ENCODE measurements around the gene APOC4.

APOC4 gene

DNA sequence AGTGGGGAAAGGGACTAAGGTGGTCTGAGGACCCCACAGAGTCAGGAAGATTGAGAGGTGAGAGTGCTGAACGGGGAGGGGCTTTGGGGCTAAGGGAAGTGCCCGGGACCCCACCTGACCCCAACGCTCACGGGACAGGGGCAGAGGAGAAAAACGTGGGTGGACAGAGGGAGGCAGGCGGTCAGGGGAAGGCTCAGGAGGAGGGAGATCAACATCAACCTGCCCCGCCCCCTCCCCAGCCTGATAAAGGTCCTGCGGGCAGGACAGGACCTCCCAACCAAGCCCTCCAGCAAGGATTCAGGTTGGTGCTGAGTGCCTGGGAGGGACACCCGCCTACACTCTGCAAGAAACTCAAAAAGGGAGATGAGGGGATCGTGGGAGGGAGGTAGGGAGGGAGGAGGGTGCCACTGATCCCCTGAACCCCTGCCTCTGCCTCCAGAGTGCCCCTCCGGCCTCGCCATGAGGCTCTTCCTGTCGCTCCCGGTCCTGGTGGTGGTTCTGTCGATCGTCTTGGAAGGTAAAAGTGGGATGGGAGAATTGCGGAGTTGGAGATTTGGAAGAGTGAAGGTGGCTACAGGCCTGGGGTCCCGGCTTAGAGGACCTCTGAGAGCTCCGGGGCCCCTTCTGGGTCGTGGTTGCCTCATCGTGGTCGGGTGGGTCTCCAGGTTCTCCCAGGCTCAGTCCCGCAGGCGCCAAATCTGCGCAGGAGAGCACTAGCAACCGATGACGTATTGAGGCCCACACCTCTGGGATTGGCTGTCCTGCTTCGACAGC lies 27.4 kb upstream of the APOC4 start, which contains the start of gene APOC1:
Gene APOC1, plus strand, starts transcription at position 176 of the 774 bp plus-strand sequence. Its CDS starts 284 bp downstream, at position 460.
- peak; percentile 93 for DNase-seq

DNA sequence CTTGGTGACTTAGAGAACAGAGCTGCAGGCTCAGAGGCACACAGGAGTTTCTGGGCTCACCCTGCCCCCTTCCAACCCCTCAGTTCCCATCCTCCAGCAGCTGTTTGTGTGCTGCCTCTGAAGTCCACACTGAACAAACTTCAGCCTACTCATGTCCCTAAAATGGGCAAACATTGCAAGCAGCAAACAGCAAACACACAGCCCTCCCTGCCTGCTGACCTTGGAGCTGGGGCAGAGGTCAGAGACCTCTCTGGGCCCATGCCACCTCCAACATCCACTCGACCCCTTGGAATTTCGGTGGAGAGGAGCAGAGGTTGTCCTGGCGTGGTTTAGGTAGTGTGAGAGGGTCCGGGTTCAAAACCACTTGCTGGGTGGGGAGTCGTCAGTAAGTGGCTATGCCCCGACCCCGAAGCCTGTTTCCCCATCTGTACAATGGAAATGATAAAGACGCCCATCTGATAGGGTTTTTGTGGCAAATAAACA lies 17.8 kb upstream of the APOC4 start:
- DNase-seq, result no peak

GRCh38 chr19:44925114-44925891 lies 16.7 kb upstream of the APOC4 start:
- no peak for DNase-seq

- peak; percentile 52 for DNase-seq
Observed at GRCh38 chr19:44926245-44927077, 15.6 kb upstream of the APOC4 start.

DNA sequence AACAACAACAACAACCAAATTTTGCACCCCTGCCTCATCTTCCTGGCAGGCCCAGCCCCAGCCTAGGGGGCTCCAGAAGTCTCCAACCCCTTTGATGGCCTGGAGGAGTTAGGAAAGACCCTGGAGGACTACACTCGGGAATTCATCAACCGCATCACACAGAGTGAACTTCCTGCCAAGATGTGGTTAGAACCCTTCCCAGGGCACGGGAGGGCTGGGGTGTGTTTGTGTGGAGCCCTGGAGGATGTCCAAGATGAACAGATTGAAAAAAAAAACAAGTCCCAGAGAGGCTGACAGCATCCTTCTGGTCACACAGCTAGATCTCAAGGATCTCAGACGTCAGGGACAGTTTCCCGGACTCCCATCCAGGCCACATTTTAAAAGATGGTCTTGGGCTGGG lies 14.3 kb upstream of the APOC4 start:
- no peak for DNase-seq

- DNase-seq, result no peak
Observed at GRCh38 chr19:44930088-44930487, 11.9 kb upstream of the APOC4 start.

GRCh38 chr19:44931541-44931940 lies 10.5 kb upstream of the APOC4 start:
- DNase-seq, result no peak

DNA sequence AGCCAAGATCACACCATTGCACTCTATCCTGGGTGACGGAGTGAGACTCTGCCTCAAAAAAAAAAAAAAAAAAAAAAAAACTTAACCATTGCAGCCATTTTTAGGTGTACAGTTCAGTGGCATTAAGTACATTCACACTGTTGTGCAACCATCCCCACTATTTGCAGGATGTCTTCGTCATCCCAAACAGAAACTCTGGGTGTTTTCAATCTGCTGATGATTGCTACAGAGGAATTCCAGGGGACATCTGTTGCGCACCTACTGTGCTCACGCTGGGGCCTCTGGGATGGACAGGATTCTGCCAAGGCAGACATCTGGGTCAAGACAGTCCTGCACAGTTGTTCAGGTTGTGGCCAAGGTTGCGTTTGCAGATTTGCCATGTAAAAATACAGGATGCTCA lies 2.4 kb upstream of the APOC4 start:
- no peak for DNase-seq

GRCh38 chr19:44943801-44944249 lies 1.8 kb downstream of the APOC4 start:
- no peak for DNase-seq

GRCh38 chr19:44947041-44947581 lies 5.1 kb downstream of the APOC4 start:
- no peak for DNase-seq

GRCh38 chr19:44948237-44948636 lies 6.2 kb downstream of the APOC4 start:
- no peak for DNase-seq

DNA sequence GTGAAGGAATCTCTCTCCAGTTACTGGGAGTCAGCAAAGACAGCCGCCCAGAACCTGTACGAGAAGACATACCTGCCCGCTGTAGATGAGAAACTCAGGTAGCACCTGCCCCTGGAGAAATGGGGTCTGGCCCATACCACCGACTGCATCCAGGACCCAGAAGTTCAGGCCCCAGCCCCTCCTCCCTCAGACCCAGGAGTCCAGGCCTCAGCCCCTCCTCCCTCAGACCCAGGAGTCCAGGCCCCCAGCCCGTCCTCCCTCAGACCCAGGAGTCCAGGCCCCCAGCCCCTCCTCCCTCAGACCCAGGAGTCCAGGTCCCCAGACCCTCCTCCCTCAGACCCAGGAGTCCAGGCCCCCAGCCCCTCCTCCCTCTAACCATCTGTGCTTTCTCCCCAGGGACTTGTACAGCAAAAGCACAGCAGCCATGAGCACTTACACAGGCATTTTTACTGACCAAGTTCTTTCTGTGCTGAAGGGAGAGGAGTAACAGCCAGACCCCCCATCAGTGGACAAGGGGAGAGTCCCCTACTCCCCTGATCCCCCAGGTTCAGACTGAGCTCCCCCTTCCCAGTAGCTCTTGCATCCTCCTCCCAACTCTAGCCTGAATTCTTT lies 6.8 kb downstream of the APOC4 start:
- DNase-seq, result no peak

DNA sequence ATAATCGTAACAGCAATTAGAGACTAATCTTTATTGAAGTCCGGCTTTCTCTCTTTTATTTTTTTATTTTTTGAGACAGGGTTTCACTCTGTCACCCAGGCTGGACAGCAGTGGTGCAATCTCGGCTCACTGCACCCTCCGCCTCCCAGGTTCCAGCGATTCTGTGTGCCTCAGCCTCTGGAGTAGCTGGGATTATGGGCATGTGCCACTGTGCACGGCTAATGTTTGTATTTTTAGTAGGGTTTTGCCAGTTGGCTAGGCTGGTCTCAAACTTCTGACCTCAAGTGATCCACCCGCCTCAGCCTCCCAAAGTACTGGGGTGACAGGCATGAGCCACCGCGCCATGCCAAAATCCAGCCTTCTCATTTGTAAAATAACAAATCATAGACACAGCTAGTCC lies 7.5 kb downstream of the APOC4 start:
- DNase-seq, result no peak

DNA sequence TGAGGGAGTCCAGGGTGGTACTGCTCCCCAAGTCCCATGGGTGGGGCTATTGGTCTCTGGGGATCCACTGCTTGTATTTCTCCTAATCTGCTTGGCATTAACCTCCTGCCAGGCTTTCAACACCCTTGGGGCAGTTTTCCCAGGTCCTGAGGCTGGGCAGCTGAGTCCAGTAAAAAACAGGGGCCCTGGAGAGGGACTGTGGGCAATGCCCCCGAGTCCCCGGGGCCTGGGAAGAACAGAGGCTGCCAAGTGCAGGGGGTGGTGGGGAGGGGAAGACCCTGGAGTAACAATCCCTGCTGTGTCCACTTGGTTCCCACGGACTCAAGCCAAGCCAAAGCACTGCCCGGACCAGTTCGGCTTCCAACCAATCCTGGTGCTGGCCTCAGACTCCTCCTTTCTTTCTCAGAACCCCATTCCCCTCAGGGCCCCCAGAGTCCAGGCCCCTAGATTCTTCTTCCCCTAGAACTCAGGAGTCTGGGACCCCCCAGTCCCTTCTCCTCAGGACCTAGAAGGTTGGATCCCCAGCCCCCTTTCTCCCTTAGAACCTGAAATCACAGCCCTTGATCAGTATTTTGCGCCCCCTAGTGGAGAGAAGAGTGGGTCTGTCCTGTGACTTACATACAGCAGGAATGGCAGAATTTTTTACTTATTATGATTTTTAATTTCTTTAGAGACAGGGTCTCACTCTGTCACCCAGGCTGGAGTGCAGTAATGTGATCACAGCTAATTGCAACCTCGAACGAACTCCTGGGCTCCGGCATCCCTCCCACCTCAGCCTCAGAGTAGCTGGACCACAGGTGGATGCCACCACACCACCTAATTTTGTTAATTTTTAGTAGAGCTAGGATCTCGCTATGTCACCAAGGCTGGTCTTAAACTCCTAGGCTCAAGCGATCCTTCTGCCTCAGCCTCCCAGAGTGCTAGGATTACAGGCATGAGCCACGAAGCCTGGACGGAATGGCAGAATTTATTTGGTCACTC lies 9.4 kb downstream of the APOC4 start:
- peak; percentile 63 for DNase-seq

GRCh38 chr19:44954278-44954648 lies 12.2 kb downstream of the APOC4 start:
- DNase-seq, result no peak

- peak; percentile 98 for DNase-seq
Observed at GRCh38 chr19:44954649-44955504, 12.8 kb downstream of the APOC4 start, which contains the start of gene CLPTM1. TSS of gene CLPTM1 (plus strand) at chr19:44955380. CDS start at chr19:44955396, 16 bp downstream.

DNA sequence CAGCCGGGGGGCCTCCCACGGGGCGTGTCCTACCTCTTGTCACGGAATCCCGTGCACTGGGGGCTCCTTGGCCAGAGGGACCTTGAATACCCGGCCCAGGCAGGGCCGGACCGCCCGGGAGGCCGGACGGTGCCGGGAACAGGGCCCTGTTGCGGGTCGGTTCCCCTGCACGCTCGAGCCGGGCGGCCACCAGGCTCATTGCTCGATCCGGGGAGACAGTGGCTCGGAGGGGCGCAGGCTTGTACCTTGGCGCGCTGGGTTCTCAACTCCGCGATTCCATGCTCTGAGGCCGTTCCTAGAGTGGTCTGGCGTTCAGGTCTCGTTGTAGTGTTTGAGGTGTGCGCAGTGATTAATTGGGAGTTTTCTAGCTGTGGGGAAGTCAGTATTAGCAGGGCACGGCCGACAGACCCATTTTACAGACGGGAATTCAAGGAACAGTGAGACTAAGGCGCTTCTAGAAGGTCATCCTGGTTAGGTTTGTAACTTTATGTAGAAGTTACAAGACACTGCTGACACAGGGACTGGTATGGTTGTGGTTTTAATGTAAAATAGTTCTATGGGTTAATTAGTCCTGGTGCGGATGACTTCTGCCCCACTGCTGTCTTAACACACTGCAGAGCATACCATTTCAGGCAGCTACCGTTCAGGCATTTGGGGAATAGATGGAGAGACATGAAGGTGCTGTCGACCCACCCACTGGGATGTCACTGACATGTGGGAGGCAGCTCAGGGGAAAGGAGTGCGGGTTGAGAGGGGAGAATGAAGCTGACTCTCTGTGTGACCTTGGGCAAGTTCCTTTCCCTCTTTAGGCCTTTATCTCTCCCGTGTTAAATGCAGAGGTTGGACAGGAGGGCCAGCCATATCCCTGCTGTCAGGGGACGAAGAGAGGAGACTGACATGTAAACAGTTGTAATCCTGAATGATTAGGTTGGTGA lies 13.7 kb downstream of the APOC4 start:
- DNase-seq, result peak; percentile 76

DNA sequence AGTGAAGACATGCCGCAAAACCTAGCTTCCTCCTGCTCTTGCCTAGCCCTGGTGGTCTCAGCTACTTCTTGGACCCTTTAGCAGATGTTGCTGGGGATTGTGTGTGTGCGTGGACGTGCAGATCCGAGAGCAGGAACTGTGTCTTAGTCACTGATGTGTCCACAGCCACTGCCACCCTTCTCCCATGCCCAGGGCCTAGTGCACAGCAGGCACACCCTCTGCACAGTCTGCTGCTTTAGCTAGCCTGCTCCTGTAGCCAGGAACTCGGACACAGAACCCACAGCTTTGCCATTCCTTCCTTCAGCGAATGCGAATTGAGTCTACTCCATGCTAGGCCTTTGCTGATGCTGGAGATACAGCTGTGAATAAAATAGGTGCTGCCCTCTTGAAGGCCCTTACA lies 15.5 kb downstream of the APOC4 start:
- no peak for DNase-seq

Data from right kidney (tissue), 1 donor.